Osteoblast (primary cell): ENCODE results near the gene NUMB. TPM values are rescaled to one million over a fixed set of nuclear protein-coding genes. Genes with fewer than 3 reads are reported as not detected.

Experiments
- DNase-seq: peaks from one replicate; pipeline ENCODE4 v3.0.0; 2011; ENCODE audit warnings: low spot score, mixed read lengths; ENCODE audit not compliant: insufficient read length; ENCODE audit errors: missing footprints
- H2AFZ ChIP-seq: 2 replicates; pipeline ENCODE4 v1.6.0; 2011; ENCODE audit warnings: mild to moderate bottlenecking, low read length
- H3K27ac ChIP-seq: 2 replicates; pipeline ENCODE4 v1.5.1; 2011; ENCODE audit warnings: mild to moderate bottlenecking, low read depth, low read length, moderate library complexity
- H3K27me3 ChIP-seq: 2 replicates; pipeline ENCODE4 v1.6.0; 2012; ENCODE audit warnings: mild to moderate bottlenecking, control low read depth, inconsistent platforms, low read length, moderate library complexity; ENCODE audit not compliant: insufficient read depth
- H3K36me3 ChIP-seq: 2 replicates; pipeline ENCODE4 v1.5.1; 2011; ENCODE audit warnings: mild to moderate bottlenecking, low read length, control low read depth, moderate library complexity; ENCODE audit not compliant: insufficient read depth
- H3K4me1 ChIP-seq: 2 replicates; pipeline ENCODE4 v1.5.1; 2011; ENCODE audit warnings: mild to moderate bottlenecking, low read length, control low read depth, moderate library complexity; ENCODE audit not compliant: insufficient read depth
- H3K4me2 ChIP-seq: 2 replicates; pipeline ENCODE4 v1.6.0; 2011; ENCODE audit warnings: mild to moderate bottlenecking, low read length; ENCODE audit not compliant: insufficient read depth
- H3K4me3 ChIP-seq: fragments of 200-600 bp; sonication (generic); 3 replicates; pipeline ENCODE4 v1.5.1; 2012; ENCODE audit warnings: mild to moderate bottlenecking, low read length, inconsistent platforms; ENCODE audit not compliant: insufficient read depth
- H3K79me2 ChIP-seq: 2 replicates; pipeline ENCODE4 v1.6.0; 2012; ENCODE audit warnings: mild to moderate bottlenecking, low read length, control low read depth, inconsistent platforms; ENCODE audit not compliant: insufficient read depth
- H3K9me3 ChIP-seq: 2 replicates; pipeline ENCODE4 v1.5.1; 2011; ENCODE audit warnings: low read depth, low read length, control low read depth
- H4K20me1 ChIP-seq: 2 replicates; pipeline ENCODE4 v1.6.0; 2012; ENCODE audit warnings: mild to moderate bottlenecking, low read length, control low read depth; ENCODE audit not compliant: insufficient read depth
- total RNA-seq: library from RNA; depleted of rRNA; stranded (reverse); fragments of >200 nt; gene quantifications from 2 replicates; pipeline ENCODE4 v1.2.3, GENCODE V29; 2012
- TF ChIP-seq, protein P1 (sequence below): IDR thresholded peaks from 2 replicates; pipeline ENCODE4 v1.5.1; 2011; ENCODE audit warnings: mild to moderate bottlenecking, low read depth, low read length, moderate library complexity; ENCODE audit errors: extremely low read depth

NUMB gene
- total RNA-seq, 1 donor: 52.5 TPM

- Histone ChIP-seq H3K4me3 (no peak overlapping the region), H3K9me3 (no peaks in the 10 kb centered on the region), H3K4me2 (no peak overlapping the region), H3K79me2 (no peaks in the 10 kb centered on the region), H3K4me1 (peaks cover 24% of the 10 kb centered on the region), H3K27me3 (peaks cover 39% of the 10 kb centered on the region), H4K20me1 (peaks cover 11% of the 10 kb centered on the region), H3K36me3 (no peaks in the 10 kb centered on the region), H2AFZ (no peak overlapping the region), H3K27ac (no peak overlapping the region)
- TF ChIP-seq, protein P1, sequence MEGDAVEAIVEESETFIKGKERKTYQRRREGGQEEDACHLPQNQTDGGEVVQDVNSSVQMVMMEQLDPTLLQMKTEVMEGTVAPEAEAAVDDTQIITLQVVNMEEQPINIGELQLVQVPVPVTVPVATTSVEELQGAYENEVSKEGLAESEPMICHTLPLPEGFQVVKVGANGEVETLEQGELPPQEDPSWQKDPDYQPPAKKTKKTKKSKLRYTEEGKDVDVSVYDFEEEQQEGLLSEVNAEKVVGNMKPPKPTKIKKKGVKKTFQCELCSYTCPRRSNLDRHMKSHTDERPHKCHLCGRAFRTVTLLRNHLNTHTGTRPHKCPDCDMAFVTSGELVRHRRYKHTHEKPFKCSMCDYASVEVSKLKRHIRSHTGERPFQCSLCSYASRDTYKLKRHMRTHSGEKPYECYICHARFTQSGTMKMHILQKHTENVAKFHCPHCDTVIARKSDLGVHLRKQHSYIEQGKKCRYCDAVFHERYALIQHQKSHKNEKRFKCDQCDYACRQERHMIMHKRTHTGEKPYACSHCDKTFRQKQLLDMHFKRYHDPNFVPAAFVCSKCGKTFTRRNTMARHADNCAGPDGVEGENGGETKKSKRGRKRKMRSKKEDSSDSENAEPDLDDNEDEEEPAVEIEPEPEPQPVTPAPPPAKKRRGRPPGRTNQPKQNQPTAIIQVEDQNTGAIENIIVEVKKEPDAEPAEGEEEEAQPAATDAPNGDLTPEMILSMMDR: no peak
- peak; percentile 64 for DNase-seq
Measured at GRCh38 chr14:73240816-73241480, 217.4 kb downstream of the NUMB start.

GRCh38 chr14:73239393-73240241, 218.7 kb downstream of the NUMB start:
- H3K79me2 ChIP-seq: no peaks in the 10 kb centered on the region
- H3K27me3 ChIP-seq: peaks cover 51% of the 10 kb centered on the region
- H4K20me1 ChIP-seq: peaks cover 11% of the 10 kb centered on the region
- H3K4me1 ChIP-seq: peaks cover 24% of the 10 kb centered on the region
- peak overlapping the region; percentile 84 for H3K4me2 ChIP-seq
- no peaks in the 10 kb centered on the region for H3K9me3 ChIP-seq
- no peak overlapping the region for H2AFZ ChIP-seq
- H3K4me3 ChIP-seq: peak overlapping the region; percentile 60
- TF ChIP-seq, protein P1: no peak
- no peaks in the 10 kb centered on the region for H3K36me3 ChIP-seq
- peak; percentile 93 for DNase-seq
- H3K27ac ChIP-seq: no peak overlapping the region

GRCh38 chr14:73238941-73239340, 219.4 kb downstream of the NUMB start:
- Histone ChIP-seq H3K36me3 (no peaks in the 10 kb centered on the region), H3K9me3 (no peaks in the 10 kb centered on the region), H3K27ac (no peak overlapping the region), H2AFZ (no peak overlapping the region), H3K4me2 (peak overlapping the region; percentile 84), H3K27me3 (peaks cover 58% of the 10 kb centered on the region), H3K4me1 (peaks cover 24% of the 10 kb centered on the region), H3K4me3 (peak overlapping the region; percentile 35), H4K20me1 (peaks cover 11% of the 10 kb centered on the region), H3K79me2 (no peaks in the 10 kb centered on the region)
- peak; percentile 69 for DNase-seq
- TF ChIP-seq, protein P1: no peak

- Histone ChIP-seq H3K27ac (no peak overlapping the region), H4K20me1 (peaks cover 11% of the 10 kb centered on the region), H3K4me1 (peaks cover 24% of the 10 kb centered on the region), H3K9me3 (no peaks in the 10 kb centered on the region), H3K36me3 (no peaks in the 10 kb centered on the region), H3K4me3 (peak overlapping the region; percentile 64), H3K27me3 (peaks cover 63% of the 10 kb centered on the region), H3K4me2 (peak overlapping the region; percentile 84), H3K79me2 (no peaks in the 10 kb centered on the region), H2AFZ (peak overlapping the region; percentile 80)
- TF ChIP-seq, protein P1: no peak
- DNase-seq: peak; percentile 96
Measured at GRCh38 chr14:73238424-73238852, 219.9 kb downstream of the NUMB start.
